Measurements from ENCODE around the gene DGKG.

GRCh38 chr3:186360779-186361178 is 1.3 kb downstream of the DGKG start:
- TF ChIP-seq CTCF (IDR thresholded peaks at IDR 0.05) (no peak), POLR2A (IDR thresholded peaks at IDR 0.05) (no peak)

Data from lower leg skin (tissue), 3 donors.